Heart left ventricle (tissue), 13 donors: ENCODE measurements around the gene CNPY3.

Experiments
- POLR2A ChIP-seq, 2 donors: fragments of 450-650 bp; IDR thresholded peaks; one replicate each; pipeline ENCODE4 v1.6.1; 2017; ENCODE audit warnings: antibody characterized with exemption in 2 of 2, mild to moderate bottlenecking in 2 of 2, moderate library complexity in 2 of 2
- TF ChIP-seq, protein P1 (sequence below), 12 donors: fragments of 200-600 bp; sonication (generic) in 4 of 12; IDR thresholded peaks; one replicate each; pipeline versions ENCODE4 v1.5.0 to v1.8.0; 2018 to 2022; ENCODE audit warnings: antibody characterized with exemption in 12 of 12, mild to moderate bottlenecking in 5 of 12
- donor health status: ischemic (EF 13 %, LVEDD 7.1; RV severe dilation, severe dysfunction).
- donor health status: DM: no; HTN: yes; CAD: no.
- donor health status: DM: no; HTN: no; CAD: no.
- donor health status: ischemic (EF 25% LVEDD 6.9; RV normal size, moderate dysfunction).
- donor health status: ischemic (EF 25% LVEDD 5.7; RV mildly dilated, moderate dysfunction).
- donor health status: ischemic (EF 35%, LVEDD 5.7; RV mildly dilated, moderate dysfunction).
- donor health status: nonischemic (EF 11% LVEDD 7.7; RV severe dilation, severe dysfunction).
- donor health status: DM: yes; HTN: yes; CAD: no.
- donor health status: PGD.
- donor health status: ischemic (EF 29% LVEDD 5.4; RV normal size, mild dysfunction).
- donor health status: nonischemic (EF 23%, LVEDD 6.1; RV moderate dilation, normal function).

DNA sequence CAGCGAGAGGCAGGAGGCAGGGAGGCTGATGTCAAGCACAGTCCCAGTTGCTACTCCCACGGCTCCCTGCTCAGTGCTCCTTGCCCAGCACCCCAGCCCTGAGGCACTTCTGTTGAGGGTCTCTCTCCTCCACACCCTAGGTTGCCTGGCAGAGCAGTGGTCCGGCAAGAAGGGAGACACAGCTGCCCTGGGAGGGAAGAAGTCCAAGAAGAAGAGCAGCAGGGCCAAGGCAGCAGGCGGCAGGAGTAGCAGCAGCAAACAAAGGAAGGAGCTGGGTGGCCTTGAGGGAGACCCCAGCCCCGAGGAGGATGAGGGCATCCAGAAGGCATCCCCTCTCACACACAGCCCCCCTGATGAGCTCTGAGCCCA lies 9.1 kb downstream of the CNPY3 start:
- TF ChIP-seq, protein P1, sequence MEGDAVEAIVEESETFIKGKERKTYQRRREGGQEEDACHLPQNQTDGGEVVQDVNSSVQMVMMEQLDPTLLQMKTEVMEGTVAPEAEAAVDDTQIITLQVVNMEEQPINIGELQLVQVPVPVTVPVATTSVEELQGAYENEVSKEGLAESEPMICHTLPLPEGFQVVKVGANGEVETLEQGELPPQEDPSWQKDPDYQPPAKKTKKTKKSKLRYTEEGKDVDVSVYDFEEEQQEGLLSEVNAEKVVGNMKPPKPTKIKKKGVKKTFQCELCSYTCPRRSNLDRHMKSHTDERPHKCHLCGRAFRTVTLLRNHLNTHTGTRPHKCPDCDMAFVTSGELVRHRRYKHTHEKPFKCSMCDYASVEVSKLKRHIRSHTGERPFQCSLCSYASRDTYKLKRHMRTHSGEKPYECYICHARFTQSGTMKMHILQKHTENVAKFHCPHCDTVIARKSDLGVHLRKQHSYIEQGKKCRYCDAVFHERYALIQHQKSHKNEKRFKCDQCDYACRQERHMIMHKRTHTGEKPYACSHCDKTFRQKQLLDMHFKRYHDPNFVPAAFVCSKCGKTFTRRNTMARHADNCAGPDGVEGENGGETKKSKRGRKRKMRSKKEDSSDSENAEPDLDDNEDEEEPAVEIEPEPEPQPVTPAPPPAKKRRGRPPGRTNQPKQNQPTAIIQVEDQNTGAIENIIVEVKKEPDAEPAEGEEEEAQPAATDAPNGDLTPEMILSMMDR (IDR thresholded peaks at IDR 0.05), result no peak
- TF ChIP-seq POLR2A (IDR thresholded peaks at IDR 0.05), result no peak
